ENCODE measurements around the gene HEATR3. TPM values are rescaled to one million over a fixed set of nuclear protein-coding genes. Genes with fewer than 3 reads are reported as not detected.
A peak's percentile ranks its signal among the peaks of the same experiment; 100 is the strongest.

The HEATR3 gene
- total RNA-seq (23.9 and 26.7 TPM in 2 replicates), polyA plus RNA-seq (14.7 and 15.0 TPM in 2 replicates), polyA minus RNA-seq (ENCODE audit: low replicate concordance) (6.3 and 18.0 TPM in 2 replicates)
- 10.9 and 12.3 TPM in 2 replicates for polyA plus RNA-seq (2012)

- peak within 1 kb of the TSS; percentile 100 for H3K4me2 ChIP-seq (ENCODE audit: extremely low read depth, insufficient read depth, low read length)
Observed at GRCh38 chr16:50065624-50066481, at the start of gene HEATR3. Gene HEATR3 (plus strand): TSS chr16:50065970. CDS start chr16:50066132, 162 bp downstream.

GRCh38 chr16:50017553-50017952 lies 48.2 kb upstream of the HEATR3 start:
- Histone ChIP-seq H3K4me2 (ENCODE audit: extremely low read depth, insufficient read depth, low read length) (no peak overlapping the region), H3K9ac (ENCODE audit: insufficient read depth, low read length) (no peak overlapping the region), H4K20me1 (ENCODE audit: control insufficient read depth, extremely low read depth, insufficient read depth, low read length) (no peaks in the 10 kb centered on the region), H3K27me3 (ENCODE audit: control insufficient read depth, insufficient read depth, low read length) (no peaks in the 10 kb centered on the region), H3K4me1 (ENCODE audit: control insufficient read depth, extremely low read depth, insufficient read depth, low read length) (no peaks in the 10 kb centered on the region), H2AFZ (ENCODE audit: low read length) (no peak overlapping the region), H3K79me2 (ENCODE audit: control insufficient read depth, insufficient read depth, low read length) (no peaks in the 10 kb centered on the region), H3K36me3 (ENCODE audit: control insufficient read depth, insufficient read depth, low read length) (no peaks in the 10 kb centered on the region), H3K4me3 (replicated peaks in 1 of 4; ENCODE audit: control extremely low read depth in 1 of 4, insufficient read depth in 1 of 4, low read depth in 3 of 4, low read length in 4 of 4) (no peak overlapping the region), H3K9me3 (ENCODE audit: control insufficient read depth, insufficient read depth, low read depth, low read length) (no peaks in the 10 kb centered on the region), H3K27ac (ENCODE audit: insufficient read depth, low read length) (no peak overlapping the region)
- DNase-seq (ENCODE audit: low read depth in 2 of 2): no peak
- TF ChIP-seq CTCF (conservative IDR thresholded peaks at IDR 0.05 in 1 of 2, IDR thresholded peaks at IDR 0.05 in 1 of 2; ENCODE audit: low read depth in 1 of 2, low read length in 2 of 2) (no peak), EZH2 (IDR thresholded peaks at IDR 0.05; ENCODE audit: low read length, missing control alignments) (no peak)

More at GRCh38 chr16:50065624-50066481, at the start of gene HEATR3:
- H3K36me3 ChIP-seq (ENCODE audit: control insufficient read depth, insufficient read depth, low read length): no peaks in the 10 kb centered on the region
- H2AFZ ChIP-seq (ENCODE audit: low read length): peak within 1 kb of the TSS; percentile 100
- peaks cover 32% of the 10 kb centered on the region for H3K79me2 ChIP-seq (ENCODE audit: control insufficient read depth, insufficient read depth, low read length)
- peak within 1 kb of the TSS; percentile 74 to 99 (median 90) for H3K4me3 ChIP-seq (replicated peaks in 1 of 4; ENCODE audit: control extremely low read depth in 1 of 4, insufficient read depth in 1 of 4, low read depth in 3 of 4, low read length in 4 of 4)
- H3K27me3 ChIP-seq (ENCODE audit: control insufficient read depth, insufficient read depth, low read length): no peaks in the 10 kb centered on the region
- H3K27ac ChIP-seq (ENCODE audit: insufficient read depth, low read length): peak within 1 kb of the TSS; percentile 96
- peak within 1 kb of the TSS; percentile 97 for H3K9ac ChIP-seq (ENCODE audit: insufficient read depth, low read length)
- no peaks in the 10 kb centered on the region for H4K20me1 ChIP-seq (ENCODE audit: control insufficient read depth, extremely low read depth, insufficient read depth, low read length)
- no peak for TF ChIP-seq CTCF (conservative IDR thresholded peaks at IDR 0.05 in 1 of 2, IDR thresholded peaks at IDR 0.05 in 1 of 2; ENCODE audit: low read depth in 1 of 2, low read length in 2 of 2)
- TF ChIP-seq EZH2 (IDR thresholded peaks at IDR 0.05; ENCODE audit: low read length, missing control alignments): no peak
- H3K4me1 ChIP-seq (ENCODE audit: control insufficient read depth, extremely low read depth, insufficient read depth, low read length): peaks cover 16% of the 10 kb centered on the region
- H3K9me3 ChIP-seq (ENCODE audit: control insufficient read depth, insufficient read depth, low read depth, low read length): no peaks in the 10 kb centered on the region
- DNase-seq (ENCODE audit: low read depth in 2 of 2): peak; percentile 85 to 94

GRCh38 chr16:50021544-50021943 lies 44.2 kb upstream of the HEATR3 start:
- Histone ChIP-seq H4K20me1 (ENCODE audit: control insufficient read depth, extremely low read depth, insufficient read depth, low read length) (no peaks in the 10 kb centered on the region), H3K4me3 (replicated peaks in 1 of 4; ENCODE audit: control extremely low read depth in 1 of 4, insufficient read depth in 1 of 4, low read depth in 3 of 4, low read length in 4 of 4) (no peak overlapping the region), H2AFZ (ENCODE audit: low read length) (no peak overlapping the region), H3K27ac (ENCODE audit: insufficient read depth, low read length) (no peak overlapping the region), H3K4me2 (ENCODE audit: extremely low read depth, insufficient read depth, low read length) (no peak overlapping the region), H3K9me3 (ENCODE audit: control insufficient read depth, insufficient read depth, low read depth, low read length) (no peaks in the 10 kb centered on the region), H3K79me2 (ENCODE audit: control insufficient read depth, insufficient read depth, low read length) (peaks cover 15% of the 10 kb centered on the region), H3K36me3 (ENCODE audit: control insufficient read depth, insufficient read depth, low read length) (no peaks in the 10 kb centered on the region), H3K27me3 (ENCODE audit: control insufficient read depth, insufficient read depth, low read length) (no peaks in the 10 kb centered on the region), H3K9ac (ENCODE audit: insufficient read depth, low read length) (no peak overlapping the region), H3K4me1 (ENCODE audit: control insufficient read depth, extremely low read depth, insufficient read depth, low read length) (no peaks in the 10 kb centered on the region)
- TF ChIP-seq CTCF (conservative IDR thresholded peaks at IDR 0.05 in 1 of 2, IDR thresholded peaks at IDR 0.05 in 1 of 2; ENCODE audit: low read depth in 1 of 2, low read length in 2 of 2) (no peak), EZH2 (IDR thresholded peaks at IDR 0.05; ENCODE audit: low read length, missing control alignments) (no peak)
- DNase-seq (ENCODE audit: low read depth in 2 of 2): no peak
